HepG2 (cell line): ENCODE measurements around the gene CRLF2.
"Not testable (repeated sequence)": the region's sequence is repeated elsewhere in the genome, so short reads cannot be mapped to it uniquely, and the experiment has no call there.

Source experiments
- CTCF ChIP-seq: sonication (generic); formaldehyde crosslinking; IDR thresholded peaks from 2 replicates; pipeline ENCODE4 v1.5.0; 2020; ENCODE audit warnings: mild to moderate bottlenecking, missing genetic modification reagents, moderate library complexity
- ELF4 ChIP-seq: sonication (generic); formaldehyde crosslinking; IDR thresholded peaks from 2 replicates; pipeline ENCODE4 v1.5.0; 2020; ENCODE audit warnings: missing genetic modification reagents, mild to moderate bottlenecking, moderate library complexity, borderline replicate concordance
- EP300 ChIP-seq, 3 experiments: sonication (generic) in 1 of 3; formaldehyde crosslinking in 1 of 3; IDR thresholded peaks; 2 replicates each; pipeline versions ENCODE4 v1.5.1 to v1.6.1; 2011 to 2020; ENCODE audit warnings: low read depth in 2 of 3, low read length in 2 of 3, borderline replicate concordance in 1 of 3, improper control_type of control experiment in 1 of 3, mild to moderate bottlenecking in 1 of 3, missing genetic modification reagents in 1 of 3, moderate library complexity in 1 of 3
- EZH2 ChIP-seq: conservative IDR thresholded peaks from 2 replicates; pipeline ENCODE4 v1.6.1; 2012; ENCODE audit warnings: mild to moderate bottlenecking, low read depth, low read length, moderate library complexity
- HNRNPL ChIP-seq: fragments of 200-400 bp; formaldehyde crosslinking; IDR thresholded peaks from 2 replicates; pipeline ENCODE4 v1.6.1; 2017; ENCODE audit warnings: mild to moderate bottlenecking, low read depth, low read length
- KDM1A ChIP-seq: IDR thresholded peaks from 2 replicates; pipeline ENCODE4 v1.6.1; 2016; ENCODE audit warnings: missing compliant biosample characterization
- MEIS2 ChIP-seq: sonication (generic); formaldehyde crosslinking; IDR thresholded peaks from 2 replicates; pipeline ENCODE4 v1.9.0; 2021; ENCODE audit warnings: mild to moderate bottlenecking, missing genetic modification reagents
- RBAK ChIP-seq: sonication (generic); formaldehyde crosslinking; IDR thresholded peaks from 2 replicates; pipeline ENCODE4 v1.5.1; 2020; ENCODE audit warnings: mild to moderate bottlenecking, missing genetic modification reagents
- SP1 ChIP-seq, 2 experiments: fragments of 450-650 bp in 1 of 2; sonication (generic) in 1 of 2; formaldehyde crosslinking in 1 of 2; IDR thresholded peaks; 2 replicates each; pipeline versions ENCODE4 v1.4.0 to v1.6.1; 2016 to 2020; ENCODE audit warnings: missing genetic modification reagents in 1 of 2
- TF ChIP-seq, protein P1 (sequence below): sonication (generic); formaldehyde crosslinking; IDR thresholded peaks from 2 replicates; pipeline ENCODE4 v1.4.0; 2020; ENCODE audit warnings: low read depth, mild to moderate bottlenecking, missing genetic modification reagents

- TF ChIP-seq HNRNPL; MEIS2; EP300 (IDR thresholded peaks at IDR 0.05; ENCODE audit: low read depth in 2 of 2, low read length in 2 of 2); EP300 (CRISPR knock-in tag; IDR thresholded peaks at IDR 0.05; ENCODE audit: borderline replicate concordance); KDM1A (CRISPR knock-in tag); ELF4 (CRISPR knock-in tag); RBAK (CRISPR knock-in tag); CTCF (CRISPR knock-in tag); SP1 (IDR thresholded peaks at IDR 0.05); SP1 (CRISPR knock-in tag; IDR thresholded peaks at IDR 0.05); EZH2: not testable (repeated sequence)
- TF ChIP-seq, protein P1, sequence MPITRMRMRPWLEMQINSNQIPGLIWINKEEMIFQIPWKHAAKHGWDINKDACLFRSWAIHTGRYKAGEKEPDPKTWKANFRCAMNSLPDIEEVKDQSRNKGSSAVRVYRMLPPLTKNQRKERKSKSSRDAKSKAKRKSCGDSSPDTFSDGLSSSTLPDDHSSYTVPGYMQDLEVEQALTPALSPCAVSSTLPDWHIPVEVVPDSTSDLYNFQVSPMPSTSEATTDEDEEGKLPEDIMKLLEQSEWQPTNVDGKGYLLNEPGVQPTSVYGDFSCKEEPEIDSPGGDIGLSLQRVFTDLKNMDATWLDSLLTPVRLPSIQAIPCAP (CRISPR knock-in tag), result not testable (repeated sequence)
Observed at GRCh38 chrX:1171915-1172314, 40.5 kb downstream of the CRLF2 start.
